HCT116 (cell line): ENCODE measurements around the gene CTIF. TPM values are rescaled to one million over a fixed set of nuclear protein-coding genes. Genes with fewer than 3 reads are reported as not detected.

Experiments used
- ATAC-seq: fragments of 200-7000 bp; cut with Tn5 transposase; 2 replicates; pipeline ENCODE4 v1.9.1; 2020; ENCODE audit warnings: mild to moderate bottlenecking, moderate library complexity
- BruUV-seq: library from RNA; stranded (reverse); fragments of 400-500 nt; replicated peaks from 2 replicates; lab custom pipeline; 2021; lab: Mats Ljungman, UMichigan
- CTCF ChIA-PET: fragments of 300-600 bp; sonication (Branson Sonifier 250); formaldehyde crosslinking; loops from one replicate; lab custom pipeline; 2021; ENCODE audit warnings: antibody characterized with exemption; lab: Charles Lee
- POLR2A ChIA-PET: fragments of 300-600, 350-600 bp; sonication (Branson Sonifier 250); formaldehyde crosslinking; loops from one replicate; lab custom pipeline; 2021; ENCODE audit warnings: antibody characterized with exemption; lab: Charles Lee
- RAD21 ChIA-PET, 2 experiments: fragments of 300-600 bp; sonication (Branson Sonifier 250); formaldehyde crosslinking; loops; one replicate each; lab custom pipeline; 2023; ENCODE audit warnings: low total read pairs in 2 of 2; ENCODE audit not compliant: uncharacterized antibody in 2 of 2, unreplicated experiment in 2 of 2, low non-redundant PET in 1 of 2; lab: Charles Lee
- DNase-seq: peaks from one replicate; pipeline ENCODE4 v3.0.0-alpha.2; 2010; ENCODE audit warnings: low read depth, low spot score
- H2AFZ ChIP-seq: fragments of 200-600 bp; shearing (Covaris generic), sonication (generic); 2 replicates; pipeline ENCODE4 v1.6.1; 2017; ENCODE audit warnings: low read depth, mixed run types, mixed read lengths, antibody characterized with exemption, low read length; ENCODE audit not compliant: poor library complexity, severe bottlenecking
- H3K27ac ChIP-seq: 2 replicates; pipeline ENCODE4 v1.5.1; 2012; ENCODE audit warnings: low read depth, low read length
- H3K27me3 ChIP-seq: fragments of 200-600 bp; sonication (generic); 2 replicates; pipeline ENCODE4 v1.6.1; 2016; ENCODE audit warnings: mixed run types, low read length, mixed read lengths; ENCODE audit not compliant: insufficient read depth
- H3K36me3 ChIP-seq, 2 experiments: fragments of 200-500 bp in 1 of 2; fragments of 200-600 bp in 1 of 2; sonication (Bioruptor generic) in 1 of 2; sonication (generic) in 1 of 2; 2 replicates each; pipeline versions ENCODE4 v1.5.1 to v1.6.1; 2014 to 2016; ENCODE audit warnings: low read length in 2 of 2, inconsistent platforms in 1 of 2, mixed read lengths in 1 of 2, mixed run types in 1 of 2; ENCODE audit not compliant: insufficient read depth in 2 of 2, control insufficient read depth in 1 of 2
- H3K4me1 ChIP-seq, 2 experiments: fragments of 200-600 bp in 1 of 2; sonication (generic) in 1 of 2; 2 replicates each; pipeline versions ENCODE4 v1.5.1 to v1.6.1; 2012 to 2017; ENCODE audit warnings: low read length in 2 of 2, inconsistent platforms in 1 of 2, mild to moderate bottlenecking in 1 of 2, mixed read lengths in 1 of 2, mixed run types in 1 of 2, moderate library complexity in 1 of 2; ENCODE audit not compliant: insufficient read depth in 2 of 2, control insufficient read depth in 1 of 2
- H3K4me2 ChIP-seq: fragments of 200-600 bp; sonication (generic); 2 replicates; pipeline ENCODE4 v1.6.1; 2017; ENCODE audit warnings: mixed run types, low read length, mixed read lengths
- H3K4me3 ChIP-seq, 2 experiments: fragments of 200-600 bp in 1 of 2; sonication (generic) in 1 of 2; replicated peaks in 1 of 2; 2 replicates each; pipeline ENCODE4 v1.5.1; 2011 to 2016; ENCODE audit warnings: low read length in 2 of 2, control low read depth in 1 of 2, low read depth in 1 of 2, mild to moderate bottlenecking in 1 of 2, mixed read lengths in 1 of 2, mixed run types in 1 of 2
- H3K79me2 ChIP-seq: fragments of 200-600 bp; sonication (generic); 2 replicates; pipeline ENCODE4 v1.6.1; 2017; ENCODE audit warnings: mild to moderate bottlenecking, mixed run types, low read length, moderate library complexity, mixed read lengths; ENCODE audit not compliant: insufficient read depth
- H3K9ac ChIP-seq: fragments of 200-600 bp; sonication (generic); 2 replicates; pipeline ENCODE4 v1.6.1; 2016; ENCODE audit warnings: low read length, mixed read lengths
- H3K9me2 ChIP-seq: fragments of 200-600 bp; sonication (generic), shearing (Covaris generic); 2 replicates; pipeline ENCODE4 v1.6.1; 2017; ENCODE audit warnings: mixed run types, mild to moderate bottlenecking, moderate library complexity; ENCODE audit not compliant: insufficient read depth
- H3K9me3 ChIP-seq, 2 experiments: fragments of 200-500 bp in 1 of 2; fragments of 200-600 bp in 1 of 2; sonication (Bioruptor generic) in 1 of 2; sonication (generic) in 1 of 2; 2 replicates each; pipeline ENCODE4 v1.6.1; 2014 to 2017; ENCODE audit warnings: low read length in 2 of 2, mixed read lengths in 2 of 2, inconsistent platforms in 1 of 2, low read depth in 1 of 2, mild to moderate bottlenecking in 1 of 2, mixed run types in 1 of 2, moderate library complexity in 1 of 2; ENCODE audit not compliant: control insufficient read depth in 1 of 2, insufficient read depth in 1 of 2
- H4K20me1 ChIP-seq: fragments of 200-600 bp; sonication (generic), shearing (Covaris generic); 2 replicates; pipeline ENCODE4 v1.6.1; 2017; ENCODE audit warnings: mixed run types, mild to moderate bottlenecking, moderate library complexity; ENCODE audit not compliant: insufficient read depth
- CBX3 ChIP-seq: IDR thresholded peaks from 2 replicates; pipeline ENCODE4 v1.6.1; 2012; ENCODE audit warnings: low read depth
- CEBPB ChIP-seq: IDR thresholded peaks from 2 replicates; pipeline ENCODE4 v1.6.1; 2012; ENCODE audit warnings: low read depth
- EGR1 ChIP-seq: IDR thresholded peaks from 2 replicates; pipeline ENCODE4 v1.6.1; 2012; ENCODE audit warnings: low read depth
- ELF1 ChIP-seq: IDR thresholded peaks from 2 replicates; pipeline ENCODE4 v1.6.1; 2012; ENCODE audit warnings: low read depth, borderline replicate concordance
- EZH2 ChIP-seq: fragments of 200-600 bp; sonication (generic); IDR thresholded peaks from 2 replicates; pipeline ENCODE4 v1.6.1; 2017; ENCODE audit warnings: antibody characterized with exemption, mixed run types
- EZH2phosphoT487 ChIP-seq: fragments of 200-600 bp; IDR thresholded peaks from 2 replicates; pipeline ENCODE4 v1.6.1; 2018; ENCODE audit warnings: antibody characterized with exemption, borderline replicate concordance
- FOSL1 ChIP-seq: IDR thresholded peaks from 2 replicates; pipeline ENCODE4 v1.6.1; 2012; ENCODE audit warnings: low read depth
- POLR2AphosphoS5 ChIP-seq: IDR thresholded peaks from 2 replicates; pipeline ENCODE4 v1.6.1; 2011; ENCODE audit warnings: mild to moderate bottlenecking, low read depth, low read length, moderate library complexity
- SP1 ChIP-seq: IDR thresholded peaks from 2 replicates; pipeline ENCODE4 v1.6.1; 2012; ENCODE audit warnings: low read depth
- ZFX ChIP-seq: fragments of 450-650 bp; IDR thresholded peaks from 2 replicates; pipeline ENCODE4 v1.6.1; 2017
- ZNF274 ChIP-seq: fragments of 200-500 bp; sonication (Bioruptor generic); IDR thresholded peaks from 2 replicates; pipeline ENCODE4 v1.6.1; 2014; ENCODE audit warnings: mild to moderate bottlenecking, low read depth, low read length, inconsistent platforms
- intact Hi-C: fragments of 100-400 bp; cut with micrococcal nuclease; formaldehyde crosslinking; loops from 2 replicates; pipeline ENCODE4 v1.10.0; 2022
- total RNA-seq: library from RNA; stranded (reverse); gene quantifications from one replicate; pipeline ENCODE4 v1.2.1, GENCODE V29; 2021; ENCODE audit not compliant: unreplicated experiment
- TF ChIP-seq, protein P1 (sequence below): IDR thresholded peaks from 2 replicates; pipeline ENCODE4 v1.6.1; 2012
- TF ChIP-seq, protein P2 (sequence below): IDR thresholded peaks from 2 replicates; pipeline ENCODE4 v1.6.1; 2012
- TF ChIP-seq, protein P3 (sequence below): IDR thresholded peaks from 2 replicates; pipeline ENCODE4 v1.6.1; 2011; ENCODE audit warnings: mild to moderate bottlenecking, low read length, moderate library complexity; ENCODE audit not compliant: insufficient replicate concordance; ENCODE audit errors: extremely low read depth

The CTIF gene
- total RNA-seq, 1 experiment from 2014 or later: 19.7 TPM

DNA sequence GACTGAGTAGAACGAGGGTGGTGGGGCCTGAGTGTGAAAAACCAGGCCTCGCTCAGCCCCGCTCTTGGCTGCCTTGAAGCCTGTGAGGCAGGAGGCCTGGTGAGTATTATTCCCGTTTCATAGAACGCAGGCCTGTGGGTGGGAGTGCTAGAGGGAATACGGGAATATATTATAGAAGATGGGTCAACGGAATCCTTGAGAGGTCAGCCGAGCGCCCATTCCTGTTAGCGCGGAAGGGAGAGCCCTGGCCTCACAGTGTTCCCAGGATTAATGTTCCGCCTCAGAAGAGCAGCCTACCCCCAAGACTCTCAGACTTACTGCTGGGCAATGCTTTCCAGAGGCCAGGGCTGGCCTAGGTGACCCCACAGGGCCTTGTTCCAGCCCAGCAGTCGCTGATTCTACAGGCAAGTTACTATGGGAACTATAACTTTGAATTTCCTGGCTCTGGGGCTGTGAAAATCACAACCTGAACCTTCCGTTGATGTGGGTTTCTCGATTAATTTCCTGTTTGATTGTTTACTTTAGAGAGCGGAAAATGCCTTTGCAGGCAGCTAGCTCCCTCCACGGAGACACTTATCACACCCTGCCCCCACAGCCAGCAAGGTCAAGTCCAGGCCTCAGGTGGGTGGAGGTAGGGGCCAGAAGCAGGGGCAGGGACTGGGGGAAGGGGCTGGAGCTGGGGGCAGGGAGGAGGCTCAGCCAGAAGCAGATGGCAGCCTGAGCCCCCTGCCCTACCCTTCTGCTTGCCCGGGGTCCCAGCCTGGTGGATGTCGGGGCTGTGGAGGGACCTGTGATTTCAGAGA lies 303.6 kb downstream of the CTIF start:
- ATAC-seq (no peak), DNase-seq (no peak)
- H3K4me3 ChIP-seq: no peak overlapping the region
- no peaks in the 10 kb centered on the region for H3K27me3 ChIP-seq
- no peaks in the 10 kb centered on the region for H3K36me3 ChIP-seq
- H3K4me1 ChIP-seq: peaks cover 20 to 32% of the 10 kb centered on the region in 2 experiments
- H3K9me2 ChIP-seq: no peaks in the 10 kb centered on the region
- no peaks in the 10 kb centered on the region for H3K9me3 ChIP-seq
- CTCF ChIA-PET: no interaction called here
- H3K9ac ChIP-seq: no peak overlapping the region
- no peaks in the 10 kb centered on the region for H3K79me2 ChIP-seq
- RAD21 ChIA-PET: no interaction called here
- intact Hi-C loops: no loop called here
- no peak overlapping the region for H3K27ac ChIP-seq
- H4K20me1 ChIP-seq: no peaks in the 10 kb centered on the region
- H2AFZ ChIP-seq: no peak overlapping the region
- no TSS peak for BruUV-seq
- no peak overlapping the region for H3K4me2 ChIP-seq
- TF ChIP-seq EZH2phosphoT487 (no peak), POLR2AphosphoS5 (no peak)
- TF ChIP-seq, protein P1, sequence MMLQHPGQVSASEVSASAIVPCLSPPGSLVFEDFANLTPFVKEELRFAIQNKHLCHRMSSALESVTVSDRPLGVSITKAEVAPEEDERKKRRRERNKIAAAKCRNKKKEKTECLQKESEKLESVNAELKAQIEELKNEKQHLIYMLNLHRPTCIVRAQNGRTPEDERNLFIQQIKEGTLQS: no peak
- POLR2A ChIA-PET: no interaction called here

DNA sequence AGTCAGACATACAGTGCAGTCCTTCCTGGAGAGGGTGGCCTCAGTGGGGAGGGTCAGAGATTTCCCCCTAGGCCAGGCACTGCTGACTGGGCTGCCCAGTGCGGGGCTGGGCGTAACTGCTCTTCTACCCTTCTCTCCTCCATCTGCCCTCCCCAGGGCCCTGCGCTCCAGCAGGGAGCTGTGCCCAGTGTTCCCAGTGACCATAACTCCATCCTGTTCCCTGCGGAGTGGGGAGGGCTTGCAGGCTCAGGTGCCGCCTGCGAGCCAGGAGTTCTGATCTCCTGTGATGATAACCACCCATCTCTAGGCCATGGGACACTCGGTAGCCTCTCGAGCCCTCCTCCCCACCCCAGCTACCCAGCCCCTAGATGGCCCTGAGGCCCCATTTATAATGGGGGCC lies 304.3 kb downstream of the CTIF start:
- ChIA-PET RAD21 (no interaction called here), POLR2A (no interaction called here), CTCF (no interaction called here)
- Histone ChIP-seq H3K4me3 (no peak overlapping the region), H3K79me2 (no peaks in the 10 kb centered on the region), H4K20me1 (no peaks in the 10 kb centered on the region), H3K9me2 (no peaks in the 10 kb centered on the region), H3K4me2 (no peak overlapping the region), H2AFZ (no peak overlapping the region), H3K9me3 (no peaks in the 10 kb centered on the region), H3K4me1 (peaks cover 19 to 32% of the 10 kb centered on the region in 2 experiments), H3K27me3 (no peaks in the 10 kb centered on the region), H3K27ac (no peak overlapping the region), H3K9ac (no peak overlapping the region), H3K36me3 (no peaks in the 10 kb centered on the region)
- intact Hi-C loops: no loop called here
- DNase-seq (no peak), ATAC-seq (no peak)
- no TSS peak for BruUV-seq
- no peak for TF ChIP-seq EZH2phosphoT487
- TF ChIP-seq, protein P2, sequence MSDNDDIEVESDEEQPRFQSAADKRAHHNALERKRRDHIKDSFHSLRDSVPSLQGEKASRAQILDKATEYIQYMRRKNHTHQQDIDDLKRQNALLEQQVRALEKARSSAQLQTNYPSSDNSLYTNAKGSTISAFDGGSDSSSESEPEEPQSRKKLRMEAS: no peak
- no peak for TF ChIP-seq ZFX
- TF ChIP-seq EGR1: no peak
- TF ChIP-seq, protein P3, sequence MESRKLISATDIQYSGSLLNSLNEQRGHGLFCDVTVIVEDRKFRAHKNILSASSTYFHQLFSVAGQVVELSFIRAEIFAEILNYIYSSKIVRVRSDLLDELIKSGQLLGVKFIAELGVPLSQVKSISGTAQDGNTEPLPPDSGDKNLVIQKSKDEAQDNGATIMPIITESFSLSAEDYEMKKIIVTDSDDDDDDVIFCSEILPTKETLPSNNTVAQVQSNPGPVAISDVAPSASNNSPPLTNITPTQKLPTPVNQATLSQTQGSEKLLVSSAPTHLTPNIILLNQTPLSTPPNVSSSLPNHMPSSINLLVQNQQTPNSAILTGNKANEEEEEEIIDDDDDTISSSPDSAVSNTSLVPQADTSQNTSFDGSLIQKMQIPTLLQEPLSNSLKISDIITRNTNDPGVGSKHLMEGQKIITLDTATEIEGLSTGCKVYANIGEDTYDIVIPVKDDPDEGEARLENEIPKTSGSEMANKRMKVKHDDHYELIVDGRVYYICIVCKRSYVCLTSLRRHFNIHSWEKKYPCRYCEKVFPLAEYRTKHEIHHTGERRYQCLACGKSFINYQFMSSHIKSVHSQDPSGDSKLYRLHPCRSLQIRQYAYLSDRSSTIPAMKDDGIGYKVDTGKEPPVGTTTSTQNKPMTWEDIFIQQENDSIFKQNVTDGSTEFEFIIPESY: no peak
- no peak for TF ChIP-seq FOSL1
- TF ChIP-seq, protein P1: no peak
- no peak for TF ChIP-seq CBX3
- TF ChIP-seq ZNF274: no peak
- no peak for TF ChIP-seq CEBPB
- no peak for TF ChIP-seq SP1
- no peak for TF ChIP-seq EZH2
- no peak for TF ChIP-seq ELF1
